GM18868 (cell line): ENCODE data around the gene SPTAN1.
"Not testable (repeated sequence)": the region's sequence is repeated elsewhere in the genome, so short reads cannot be mapped to it uniquely, and the experiment has no call there.

ENCODE experiments used
- ATAC-seq: cut with Tn5 transposase; IDR thresholded peaks from one replicate; pipeline ENCODE4 v1.9.1; 2021; ENCODE audit warnings: mild to moderate bottlenecking, moderate library complexity; ENCODE audit not compliant: unreplicated experiment

Gene SPTAN1

DNA sequence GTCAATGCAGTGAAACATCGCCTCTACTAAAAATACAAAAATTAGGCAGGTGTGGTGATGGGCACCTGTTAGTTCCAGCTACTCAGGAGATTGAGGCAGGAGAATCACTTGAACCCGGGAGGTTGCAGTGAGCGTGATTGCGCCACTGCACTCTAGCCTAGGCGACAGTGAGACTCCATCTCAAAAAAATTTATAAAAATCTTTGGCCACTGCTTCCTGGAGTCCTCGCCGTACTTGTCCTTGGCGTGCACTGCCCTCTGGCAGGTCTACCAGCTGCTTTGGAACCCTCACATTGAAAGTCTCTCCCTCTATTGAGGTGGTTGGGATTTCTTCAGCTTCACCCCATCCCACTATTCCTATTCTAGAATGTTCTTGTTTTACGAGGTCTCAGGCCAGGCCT is 79.2 kb downstream of the SPTAN1 start:
- ATAC-seq = no peak

DNA sequence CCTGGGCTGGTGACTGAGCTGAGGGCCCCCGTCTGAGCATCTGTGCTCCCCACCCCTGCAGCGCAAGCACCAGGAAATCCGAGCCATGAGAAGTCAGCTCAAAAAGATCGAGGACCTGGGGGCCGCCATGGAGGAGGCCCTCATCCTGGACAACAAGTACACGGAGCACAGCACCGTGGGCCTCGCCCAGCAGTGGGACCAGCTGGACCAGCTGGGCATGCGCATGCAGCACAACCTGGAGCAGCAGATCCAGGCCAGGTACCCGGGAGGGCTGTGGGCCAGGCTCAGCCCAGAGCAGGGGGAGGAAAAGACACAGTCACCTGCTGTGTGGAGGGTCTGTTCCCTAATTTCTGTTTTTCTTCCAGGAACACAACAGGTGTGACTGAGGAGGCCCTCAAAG is 79.7 kb downstream of the SPTAN1 start:
- ATAC-seq = no peak

GRCh38 chr9:128632486-128632885 is 80.1 kb downstream of the SPTAN1 start:
- no peak for ATAC-seq

DNA sequence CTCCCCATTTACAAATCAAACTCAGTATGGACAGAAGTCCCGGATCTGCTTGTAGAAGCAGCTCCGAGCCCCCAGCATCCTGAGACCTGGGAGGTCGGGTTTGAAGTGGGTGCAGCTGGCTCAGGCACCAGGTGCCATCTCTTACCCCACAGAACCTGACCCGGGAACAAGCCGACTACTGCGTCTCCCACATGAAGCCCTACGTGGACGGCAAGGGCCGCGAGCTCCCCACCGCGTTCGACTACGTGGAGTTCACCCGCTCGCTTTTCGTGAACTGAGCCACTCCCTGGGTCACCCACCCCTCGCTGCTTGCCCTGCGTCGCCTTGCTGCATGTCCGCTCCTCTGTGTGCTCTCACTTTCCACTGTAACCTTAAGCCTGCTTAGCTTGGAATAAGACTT is 80.7 kb downstream of the SPTAN1 start:
- ATAC-seq = no peak

GRCh38 chr9:128633601-128634000 is 81.2 kb downstream of the SPTAN1 start:
- no peak for ATAC-seq

DNA sequence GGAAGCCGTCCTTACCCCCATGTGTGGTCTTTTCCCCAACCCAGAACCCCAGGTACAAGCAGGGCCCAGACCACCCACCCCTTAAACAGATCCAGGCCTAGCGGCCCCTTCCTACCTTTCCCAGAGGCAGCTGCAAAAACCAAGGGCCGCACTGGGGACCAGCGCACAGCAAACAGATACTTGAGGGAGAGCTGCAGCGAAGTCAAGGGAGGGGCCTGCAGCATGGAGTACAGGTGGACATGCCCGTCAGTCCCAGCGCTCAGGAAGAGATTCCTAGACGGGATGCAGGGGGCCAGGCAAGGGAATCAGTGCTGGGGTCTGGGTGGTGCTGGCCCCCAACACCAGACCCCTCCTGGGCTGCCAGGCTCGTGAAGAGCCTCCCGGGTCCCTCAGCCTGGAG is 81.7 kb downstream of the SPTAN1 start:
- ATAC-seq = no peak

GRCh38 chr9:128634651-128635262 is 82.4 kb downstream of the SPTAN1 start:
- ATAC-seq = no peak

DNA sequence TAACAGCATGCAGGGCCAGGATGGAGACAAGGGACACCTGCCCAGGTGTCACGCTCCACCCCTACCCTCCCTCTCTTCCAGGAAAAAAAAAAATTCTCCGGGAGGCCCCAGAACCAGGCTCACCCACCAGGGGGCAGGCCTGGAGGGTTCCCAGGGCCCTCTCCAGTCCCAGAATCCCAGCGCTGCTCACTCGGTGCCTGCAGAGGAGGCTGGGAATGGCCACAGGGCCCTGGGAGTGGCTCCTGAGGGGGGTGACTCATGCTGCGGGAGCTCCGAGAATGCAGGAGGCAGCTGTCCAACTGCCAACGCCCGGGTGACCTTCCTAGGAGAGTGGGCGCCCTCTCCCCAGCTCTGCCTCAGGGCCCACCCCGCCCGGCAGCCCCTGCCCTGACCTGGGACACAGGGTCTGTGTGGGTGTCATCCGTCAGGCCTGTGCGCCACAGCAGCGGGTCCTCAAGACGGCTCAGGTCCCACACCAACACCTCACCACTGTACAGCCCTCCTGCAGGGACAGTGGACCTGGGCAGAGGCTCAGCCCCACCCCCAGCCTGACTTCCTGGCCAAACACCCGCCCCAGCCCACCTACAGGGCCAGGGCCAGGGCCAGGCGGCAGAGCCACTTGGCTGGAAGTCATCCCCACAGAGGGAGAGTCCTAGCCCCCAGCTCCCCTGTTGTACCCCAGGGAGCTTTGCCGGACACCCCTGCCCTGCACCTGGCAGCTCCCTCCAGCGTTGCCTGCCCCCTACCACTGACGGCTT is 83.1 kb downstream of the SPTAN1 start:
- no peak for ATAC-seq

DNA sequence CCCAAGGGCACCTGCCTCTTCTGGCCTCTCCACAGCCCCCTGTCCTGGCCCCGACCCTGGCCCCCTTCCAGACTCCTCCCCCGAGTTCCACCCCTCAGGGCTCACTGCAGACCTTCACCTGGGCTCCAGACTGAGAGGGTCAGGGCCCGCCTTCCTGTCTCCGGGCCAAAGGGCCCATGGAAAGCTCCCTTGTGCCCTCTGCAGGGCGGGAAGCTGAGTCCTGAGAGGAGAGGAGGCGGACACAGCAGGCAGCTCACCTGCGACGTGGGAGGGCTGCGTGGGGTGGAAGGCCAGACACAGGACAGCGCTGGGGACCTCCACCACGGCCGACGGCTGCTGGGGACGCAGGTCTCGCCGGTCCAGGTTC is 83.6 kb downstream of the SPTAN1 start:
- ATAC-seq = no peak

DNA sequence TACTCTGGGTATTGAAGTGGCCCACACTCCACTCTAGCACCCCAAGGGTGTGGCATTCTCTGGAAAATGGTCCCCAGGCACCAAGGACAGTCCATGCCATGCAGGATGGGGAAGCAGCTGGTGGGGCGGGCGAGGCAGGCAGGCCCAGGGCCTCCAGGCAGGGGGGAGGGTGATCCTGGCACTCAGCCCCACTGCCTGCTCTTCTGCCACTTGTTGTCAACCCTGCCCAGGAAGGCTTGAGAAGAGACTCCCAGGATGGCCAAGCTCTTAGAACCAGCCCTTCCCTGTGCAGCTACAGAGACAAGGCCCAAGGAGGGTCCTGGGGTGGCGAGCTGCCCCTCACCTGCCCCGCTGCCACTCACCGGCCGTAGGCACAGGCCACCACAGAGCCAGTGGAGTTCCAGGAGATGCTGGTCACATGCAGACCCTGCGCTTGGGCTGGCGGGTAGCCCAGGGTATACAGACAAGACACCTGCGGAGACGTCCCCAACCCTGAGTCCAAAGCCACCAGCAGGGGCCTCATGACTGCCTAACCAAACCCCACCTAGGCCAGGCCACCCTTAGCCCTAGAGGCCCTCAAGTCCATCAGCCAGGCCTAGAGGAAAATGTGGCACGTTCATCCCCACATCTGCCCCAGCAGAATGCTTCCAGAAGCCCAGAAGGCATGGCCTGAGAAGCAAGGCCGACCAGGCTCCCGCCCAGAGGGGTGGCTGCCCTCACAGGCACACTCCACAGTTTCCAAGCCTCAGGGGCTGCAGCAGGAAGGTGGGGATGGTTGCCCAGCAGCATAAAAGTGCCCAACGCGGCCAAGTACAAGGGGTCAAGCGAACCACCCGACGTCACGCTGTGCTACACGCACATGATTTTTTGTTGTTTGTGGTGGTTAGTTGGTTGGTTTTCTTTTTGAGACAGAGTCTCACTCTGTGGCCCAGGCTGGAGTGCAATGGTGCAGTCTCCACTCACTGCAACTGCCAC is 84.5 kb downstream of the SPTAN1 start:
- ATAC-seq = no peak

DNA sequence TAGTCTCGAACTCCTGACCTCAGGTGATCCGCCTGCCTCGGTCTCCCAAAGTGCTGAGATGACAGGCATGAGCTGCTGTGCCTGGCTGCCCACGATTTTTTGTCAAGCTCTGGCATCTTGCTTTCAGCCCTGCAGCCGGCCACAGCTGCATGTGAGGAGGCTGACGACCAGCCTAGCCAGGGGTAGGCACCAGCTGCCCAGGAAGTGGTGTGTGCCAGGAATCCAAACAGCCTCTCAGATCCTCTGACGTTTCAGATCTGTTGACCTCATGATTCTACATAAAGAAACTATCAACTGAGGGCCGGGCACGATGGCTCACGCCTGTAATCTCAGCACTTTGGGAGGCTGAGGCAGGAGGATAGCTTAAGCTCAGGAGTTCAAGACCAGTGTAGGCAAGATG is 85.3 kb downstream of the SPTAN1 start:
- ATAC-seq = no peak

DNA sequence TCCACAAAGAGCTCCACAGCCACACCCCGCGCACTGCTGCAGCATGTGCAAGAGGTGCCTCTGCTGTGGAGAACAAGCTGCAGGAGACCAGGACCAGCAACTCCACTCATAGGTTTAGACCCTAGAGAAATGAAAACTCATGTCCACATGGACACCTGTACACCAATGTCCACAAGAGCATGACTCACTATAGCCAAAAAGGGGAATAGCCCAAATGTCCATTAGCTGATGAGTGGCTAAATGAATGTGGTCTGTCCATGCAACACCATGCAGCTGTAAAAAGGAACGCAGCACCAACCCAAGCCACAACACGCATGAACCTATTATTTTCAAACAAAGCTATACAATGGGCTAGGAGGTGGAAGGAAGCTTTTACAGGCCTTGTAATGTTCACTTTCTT is 86.2 kb downstream of the SPTAN1 start:
- no peak for ATAC-seq

DNA sequence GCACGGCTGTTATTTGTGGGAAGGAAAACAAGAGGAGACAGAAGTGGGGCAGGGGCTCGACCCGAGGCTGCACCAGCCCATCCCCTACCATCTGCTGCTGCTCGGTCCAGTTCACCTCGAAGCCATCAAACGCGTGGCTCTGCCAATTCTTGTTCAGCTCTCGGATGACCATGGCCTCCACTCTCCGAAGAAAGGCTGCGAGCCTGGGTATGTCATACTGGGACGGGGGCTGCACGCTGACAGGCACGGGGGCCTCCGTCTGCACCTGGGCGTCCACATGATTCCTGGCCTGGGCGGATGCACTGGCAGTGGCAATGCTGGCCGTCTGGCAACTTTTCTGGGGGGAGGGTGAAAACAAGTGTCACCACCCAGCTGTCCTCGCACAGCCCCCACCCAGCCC is 88.2 kb downstream of the SPTAN1 start:
- ATAC-seq = no peak

DNA sequence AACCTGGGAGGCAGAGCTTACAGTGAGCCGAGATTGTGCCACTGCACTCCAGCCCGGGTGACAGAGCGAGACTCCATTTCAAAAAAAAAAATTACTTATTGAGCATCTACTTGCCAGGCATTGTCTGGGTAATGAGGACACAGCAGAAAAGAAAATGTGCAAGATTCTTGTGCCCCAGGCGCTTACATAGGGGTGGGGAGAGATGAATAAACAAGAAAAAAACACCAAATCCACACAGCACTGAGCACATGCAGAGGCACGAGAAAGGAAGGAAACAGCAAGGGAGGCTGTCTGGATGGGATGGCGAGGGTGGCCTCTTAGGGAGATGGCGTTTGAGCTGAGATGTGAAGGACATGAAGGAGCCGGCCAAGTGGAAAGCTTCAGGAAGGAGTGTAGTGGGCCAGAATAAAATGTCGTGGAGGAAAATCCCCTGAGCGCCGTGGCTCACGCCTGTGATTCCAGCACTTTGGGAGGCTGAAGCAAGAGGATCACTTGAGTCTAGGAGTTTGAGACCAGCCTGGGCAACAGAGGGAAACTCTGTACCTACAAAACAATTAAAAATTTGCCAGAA is 90.4 kb downstream of the SPTAN1 start:
- no peak for ATAC-seq

GRCh38 chr9:128643519-128644300 is 91.3 kb downstream of the SPTAN1 start:
- peak; percentile 82 for ATAC-seq

GRCh38 chr9:128648206-128648605 is 95.8 kb downstream of the SPTAN1 start:
- not testable (repeated sequence) for ATAC-seq

DNA sequence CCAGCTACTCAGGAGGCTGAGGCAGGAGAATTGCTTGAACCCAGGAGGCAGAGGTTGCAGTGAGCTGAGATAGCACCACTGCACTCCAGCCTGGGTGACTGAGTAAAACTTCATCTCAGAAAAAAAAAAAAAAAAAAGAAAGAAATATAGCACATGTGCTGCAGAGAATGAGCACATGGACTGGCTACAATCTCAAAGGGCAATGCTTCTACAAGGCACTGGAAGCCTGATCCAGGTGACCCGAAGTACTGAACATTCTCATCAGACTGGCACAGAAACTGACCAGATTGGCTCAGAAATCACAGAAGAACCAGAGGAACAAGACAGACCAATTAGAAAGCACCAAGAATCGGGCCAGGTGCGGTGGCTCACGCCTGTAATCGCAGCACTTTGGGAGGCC is 99.4 kb downstream of the SPTAN1 start:
- ATAC-seq = no peak

GRCh38 chr9:128653908-128654307 is 101.5 kb downstream of the SPTAN1 start:
- ATAC-seq = no peak

- no peak for ATAC-seq
These were observed 102.1 kb downstream of the SPTAN1 start for GRCh38 chr9:128654481-128654880.
